ENCODE measurements around the gene TMEM126B. TPM values are rescaled to one million over a fixed set of nuclear protein-coding genes. Genes with fewer than 3 reads are reported as not detected.

TMEM126B gene
- total RNA-seq = 39.5 and 68.1 TPM in 2 replicates
- polyA plus RNA-seq = 69.0 and 98.2 TPM in 2 replicates

GRCh38 chr11:85627998-85628770 is at the start of gene TMEM126B:
Gene TMEM126B (plus strand): TSS chr11:85628593. CDS start chr11:85628608, 15 bp downstream.
- no peaks in the 10 kb centered on the region for H3K9me3 ChIP-seq (ENCODE audit: low read depth)
- peak within 1 kb of the TSS; percentile 65 for H3K4me3 ChIP-seq
- no peak for TF ChIP-seq CTCF (IDR thresholded peaks at IDR 0.05; ENCODE audit: low read depth, low read length)
- peak; percentile 98 to 99 for DNase-seq (ENCODE audit: low read depth in 1 of 2, low spot score in 1 of 2)
- peak within 1 kb of the TSS; percentile 74 for H3K27ac ChIP-seq
- no peaks in the 10 kb centered on the region for H3K36me3 ChIP-seq
- peaks cover 28% of the 10 kb centered on the region for H3K4me1 ChIP-seq (ENCODE audit: low read depth)
- no peaks in the 10 kb centered on the region for H3K27me3 ChIP-seq

GRCh38 chr11:85582111-85582510 is 46.3 kb upstream of the TMEM126B start:
- Histone ChIP-seq H3K36me3 (no peaks in the 10 kb centered on the region), H3K4me1 (ENCODE audit: low read depth) (no peaks in the 10 kb centered on the region), H3K4me3 (no peak overlapping the region), H3K9me3 (ENCODE audit: low read depth) (no peaks in the 10 kb centered on the region), H3K27me3 (no peaks in the 10 kb centered on the region), H3K27ac (no peak overlapping the region)
- no peak for DNase-seq (ENCODE audit: low read depth in 1 of 2, low spot score in 1 of 2)
- no peak for TF ChIP-seq CTCF (IDR thresholded peaks at IDR 0.05; ENCODE audit: low read depth, low read length)

GRCh38 chr11:85589373-85589772 is 39.0 kb upstream of the TMEM126B start:
- TF ChIP-seq CTCF (IDR thresholded peaks at IDR 0.05; ENCODE audit: low read depth, low read length) = no peak
- Histone ChIP-seq H3K4me3 (no peak overlapping the region), H3K4me1 (ENCODE audit: low read depth) (no peaks in the 10 kb centered on the region), H3K27ac (no peak overlapping the region), H3K27me3 (no peaks in the 10 kb centered on the region), H3K9me3 (ENCODE audit: low read depth) (no peaks in the 10 kb centered on the region), H3K36me3 (no peaks in the 10 kb centered on the region)
- DNase-seq (ENCODE audit: low read depth in 1 of 2, low spot score in 1 of 2) = no peak

GRCh38 chr11:85590848-85591483 is 37.4 kb upstream of the TMEM126B start:
- Histone ChIP-seq H3K9me3 (ENCODE audit: low read depth) (no peaks in the 10 kb centered on the region), H3K27ac (no peak overlapping the region), H3K27me3 (no peaks in the 10 kb centered on the region), H3K4me1 (ENCODE audit: low read depth) (no peaks in the 10 kb centered on the region), H3K4me3 (no peak overlapping the region), H3K36me3 (no peaks in the 10 kb centered on the region)
- no peak for TF ChIP-seq CTCF (IDR thresholded peaks at IDR 0.05; ENCODE audit: low read depth, low read length)
- DNase-seq (ENCODE audit: low read depth in 1 of 2, low spot score in 1 of 2) = peak; percentile 33 to 43

- Histone ChIP-seq H3K4me3 (no peak overlapping the region), H3K9me3 (ENCODE audit: low read depth) (no peaks in the 10 kb centered on the region), H3K27ac (no peak overlapping the region), H3K27me3 (no peaks in the 10 kb centered on the region), H3K4me1 (ENCODE audit: low read depth) (no peaks in the 10 kb centered on the region), H3K36me3 (no peaks in the 10 kb centered on the region)
- TF ChIP-seq CTCF (IDR thresholded peaks at IDR 0.05; ENCODE audit: low read depth, low read length) = peak; percentile 45
- peak; percentile 45 to 71 for DNase-seq (ENCODE audit: low read depth in 1 of 2, low spot score in 1 of 2)
Measured at GRCh38 chr11:85595285-85595884, 33.0 kb upstream of the TMEM126B start.

Data from cardiac muscle cell (in vitro differentiated cells and primary cell).